A673 (cell line): ENCODE data around the gene GRIN2A. TPM values are rescaled to one million over a fixed set of nuclear protein-coding genes. Genes with fewer than 3 reads are reported as not detected.

ENCODE experiments used
- BruUV-seq: library from RNA; stranded (reverse); fragments of 400-500 nt; replicated peaks from 2 replicates; lab custom pipeline; 2021; lab: Mats Ljungman, UMichigan
- CTCF ChIA-PET: fragments of 300-600 bp; sonication (Branson Sonifier 250); formaldehyde crosslinking; loops from one replicate; lab custom pipeline; 2022; ENCODE audit warnings: antibody characterized with exemption; lab: Charles Lee
- POLR2A ChIA-PET: fragments of 300-600 bp; sonication (Branson Sonifier 250); formaldehyde crosslinking; loops from one replicate; lab custom pipeline; 2022; ENCODE audit warnings: antibody characterized with exemption; ENCODE audit not compliant: low non-redundant PET; lab: Charles Lee
- DNase-seq: peaks from one replicate; pipeline ENCODE4 v3.0.0-alpha.2; 2015; ENCODE audit warnings: low spot score
- H3K27ac ChIP-seq: fragments of 200-600 bp; sonication (generic); 2 replicates; pipeline ENCODE4 v1.5.1; 2016; ENCODE audit warnings: mixed run types, low read depth, mild to moderate bottlenecking, mixed read lengths, antibody characterized with exemption, low read length; ENCODE audit not compliant: poor library complexity, severe bottlenecking
- H3K27me3 ChIP-seq: fragments of 200-600 bp; sonication (generic); replicated peaks from 2 replicates; pipeline ENCODE4 v1.6.1; 2017; ENCODE audit warnings: mixed run types, low read depth, mild to moderate bottlenecking, mixed read lengths, antibody characterized with exemption, low read length; ENCODE audit not compliant: insufficient read depth, poor library complexity
- H3K36me3 ChIP-seq: fragments of 200-600 bp; sonication (generic); 2 replicates; pipeline ENCODE4 v1.6.1; 2016; ENCODE audit warnings: mixed run types, mild to moderate bottlenecking, mixed read lengths, antibody characterized with exemption, low read length; ENCODE audit not compliant: insufficient read depth, poor library complexity, severe bottlenecking
- H3K4me1 ChIP-seq: fragments of 200-600 bp; sonication (generic); 2 replicates; pipeline ENCODE4 v1.6.1; 2017; ENCODE audit warnings: mixed run types, mild to moderate bottlenecking, mixed read lengths, antibody characterized with exemption, low read length; ENCODE audit not compliant: insufficient read depth, poor library complexity, severe bottlenecking
- H3K4me3 ChIP-seq: fragments of 200-600 bp; sonication (generic); 2 replicates; pipeline ENCODE4 v1.5.1; 2016; ENCODE audit warnings: low read depth, mixed run types, mild to moderate bottlenecking, mixed read lengths, low read length; ENCODE audit not compliant: poor library complexity, severe bottlenecking
- H3K9me3 ChIP-seq: fragments of 200-600 bp; sonication (generic); 2 replicates; pipeline ENCODE4 v1.6.1; 2016; ENCODE audit warnings: mixed run types, low read depth, mild to moderate bottlenecking, mixed read lengths, antibody characterized with exemption, low read length; ENCODE audit not compliant: poor library complexity, severe bottlenecking
- EZH2 ChIP-seq: fragments of 200-600 bp; sonication (generic); IDR thresholded peaks from 2 replicates; pipeline ENCODE4 v1.6.1; 2017; ENCODE audit warnings: borderline replicate concordance, low read depth, mild to moderate bottlenecking, mixed read lengths, antibody characterized with exemption, low read length; ENCODE audit not compliant: poor library complexity, severe bottlenecking
- intact Hi-C: fragments of 100-400 bp; cut with micrococcal nuclease; formaldehyde crosslinking; loops from one replicate; pipeline ENCODE4 v1.10.0; 2022; ENCODE audit not compliant: unreplicated experiment
- total RNA-seq: library from RNA; stranded (reverse); gene quantifications from 2 replicates; pipeline ENCODE4 v1.2.3, GENCODE V29; 2021
- TF ChIP-seq, protein P1 (sequence below): fragments of 300-800, 200-600 bp; sonication (generic); conservative IDR thresholded peaks from 2 replicates; pipeline ENCODE4 v1.5.1; 2017; ENCODE audit warnings: low read depth, mild to moderate bottlenecking, antibody characterized with exemption, low read length, moderate library complexity, mixed read lengths

GRIN2A gene
- total RNA-seq, 1 experiment from 2014 or later = 1.2 TPM

GRCh38 chr16:9713156-9713555, 469.1 kb downstream of the GRIN2A start:
- Histone ChIP-seq H3K27me3 (no peaks in the 10 kb centered on the region), H3K27ac (no peak overlapping the region), H3K4me1 (no peaks in the 10 kb centered on the region), H3K9me3 (no peaks in the 10 kb centered on the region), H3K36me3 (no peaks in the 10 kb centered on the region), H3K4me3 (no peak overlapping the region)
- TF ChIP-seq, protein P1, sequence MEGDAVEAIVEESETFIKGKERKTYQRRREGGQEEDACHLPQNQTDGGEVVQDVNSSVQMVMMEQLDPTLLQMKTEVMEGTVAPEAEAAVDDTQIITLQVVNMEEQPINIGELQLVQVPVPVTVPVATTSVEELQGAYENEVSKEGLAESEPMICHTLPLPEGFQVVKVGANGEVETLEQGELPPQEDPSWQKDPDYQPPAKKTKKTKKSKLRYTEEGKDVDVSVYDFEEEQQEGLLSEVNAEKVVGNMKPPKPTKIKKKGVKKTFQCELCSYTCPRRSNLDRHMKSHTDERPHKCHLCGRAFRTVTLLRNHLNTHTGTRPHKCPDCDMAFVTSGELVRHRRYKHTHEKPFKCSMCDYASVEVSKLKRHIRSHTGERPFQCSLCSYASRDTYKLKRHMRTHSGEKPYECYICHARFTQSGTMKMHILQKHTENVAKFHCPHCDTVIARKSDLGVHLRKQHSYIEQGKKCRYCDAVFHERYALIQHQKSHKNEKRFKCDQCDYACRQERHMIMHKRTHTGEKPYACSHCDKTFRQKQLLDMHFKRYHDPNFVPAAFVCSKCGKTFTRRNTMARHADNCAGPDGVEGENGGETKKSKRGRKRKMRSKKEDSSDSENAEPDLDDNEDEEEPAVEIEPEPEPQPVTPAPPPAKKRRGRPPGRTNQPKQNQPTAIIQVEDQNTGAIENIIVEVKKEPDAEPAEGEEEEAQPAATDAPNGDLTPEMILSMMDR = no peak
- no peak for TF ChIP-seq EZH2
- intact Hi-C loops = no loop called here
- no peak for DNase-seq
- CTCF ChIA-PET = no interaction called here
- no TSS peak for BruUV-seq
- POLR2A ChIA-PET = no interaction called here

DNA sequence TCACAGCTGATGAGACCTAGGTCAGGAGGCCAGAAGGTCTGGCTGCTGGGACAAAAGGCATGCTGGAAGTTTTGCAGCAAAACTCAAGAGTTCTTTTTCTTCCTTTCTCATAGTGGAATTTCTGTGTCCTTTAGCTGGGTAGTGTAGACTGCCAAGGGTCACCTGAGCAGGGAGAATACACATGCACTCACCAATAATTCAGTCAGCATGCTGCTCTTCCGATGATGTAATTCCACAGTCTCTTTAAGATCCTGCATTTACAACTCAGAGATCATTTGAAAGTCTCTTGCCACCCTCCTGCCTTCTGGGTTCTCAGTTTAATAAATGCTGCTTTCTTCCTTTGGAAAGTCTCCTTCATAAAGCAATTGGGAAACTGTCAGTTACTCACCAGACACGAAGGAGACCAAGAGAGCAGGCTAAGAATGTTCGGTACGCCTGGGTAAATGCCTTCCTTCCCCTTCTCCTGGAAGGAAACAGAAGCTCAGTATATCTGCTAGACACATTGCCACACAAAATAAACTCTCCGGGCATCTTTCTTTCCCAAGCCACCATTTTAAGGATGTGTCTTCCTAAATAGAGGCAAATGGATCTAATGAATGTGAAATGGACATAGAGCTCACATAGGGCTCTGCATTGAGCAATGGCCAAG, 473.1 kb downstream of the GRIN2A start:
- Histone ChIP-seq H3K4me3 (no peak overlapping the region), H3K4me1 (no peaks in the 10 kb centered on the region), H3K27ac (no peak overlapping the region), H3K9me3 (no peaks in the 10 kb centered on the region), H3K36me3 (no peaks in the 10 kb centered on the region), H3K27me3 (no peaks in the 10 kb centered on the region)
- no peak for DNase-seq
- ChIA-PET POLR2A (no interaction called here), CTCF (no interaction called here)
- no TSS peak for BruUV-seq
- intact Hi-C loops = no loop called here
- TF ChIP-seq, protein P1 = no peak
- TF ChIP-seq EZH2 = no peak

GRCh38 chr16:9706217-9706836, 475.9 kb downstream of the GRIN2A start:
- ChIA-PET CTCF (no interaction called here), POLR2A (no interaction called here)
- intact Hi-C loops = no loop called here
- no peak for DNase-seq
- Histone ChIP-seq H3K27me3 (no peaks in the 10 kb centered on the region), H3K27ac (no peak overlapping the region), H3K4me3 (no peak overlapping the region), H3K4me1 (no peaks in the 10 kb centered on the region), H3K36me3 (no peaks in the 10 kb centered on the region), H3K9me3 (no peaks in the 10 kb centered on the region)
- no peak for TF ChIP-seq EZH2
- TF ChIP-seq, protein P1 = no peak
- no TSS peak for BruUV-seq
